LNCaP clone FGC (cell line): ENCODE results near the gene MTA1.

Source experiments
- DNase-seq: peaks from one replicate; pipeline ENCODE4 v3.0.0-alpha.2; 2011; ENCODE audit warnings: low read depth
- H3K4me3 ChIP-seq: 2 replicates; pipeline ENCODE4 v1.5.1; 2011; ENCODE audit warnings: mild to moderate bottlenecking, low read depth, low read length, control low read depth
- CTCF ChIP-seq: IDR thresholded peaks from 2 replicates; pipeline ENCODE4 v1.5.1; 2012; ENCODE audit warnings: mild to moderate bottlenecking; ENCODE audit not compliant: control insufficient read depth, insufficient read depth; ENCODE audit errors: extremely low read depth

The MTA1 gene

GRCh38 chr14:105415481-105416428, 3.9 kb upstream of the MTA1 start:
- no peak for TF ChIP-seq CTCF
- H3K4me3 ChIP-seq: peak overlapping the region; percentile 36; the same call in 1 of the 2 replicates

GRCh38 chr14:105416671-105417070, 3.0 kb upstream of the MTA1 start:
- no peak overlapping the region for H3K4me3 ChIP-seq
- no peak for TF ChIP-seq CTCF
- DNase-seq: no peak

More at GRCh38 chr14:105415481-105416428, 3.9 kb upstream of the MTA1 start:
- no peak for DNase-seq

GRCh38 chr14:105417690-105418121, 1.9 kb upstream of the MTA1 start:
- DNase-seq: no peak
- H3K4me3 ChIP-seq: no peak overlapping the region

GRCh38 chr14:105418269-105419194, 1.1 kb upstream of the MTA1 start:
- H3K4me3 ChIP-seq: peak overlapping the region; percentile 76
- DNase-seq: no peak
- no peak for TF ChIP-seq CTCF

More at GRCh38 chr14:105417690-105418121, 1.9 kb upstream of the MTA1 start:
- TF ChIP-seq CTCF: no peak

- H3K4me3 ChIP-seq: peak overlapping the region; percentile 93
- TF ChIP-seq CTCF: no peak
These were observed 710 bp downstream of the MTA1 start for GRCh38 chr14:105420101-105420973.

More at GRCh38 chr14:105420101-105420973, 710 bp downstream of the MTA1 start:
- DNase-seq: no peak
